Stomach (tissue), 9 donors: Measurements from ENCODE around the gene NDUFA8. TPM values are rescaled to one million over a fixed set of nuclear protein-coding genes. Genes with fewer than 3 reads are reported as not detected.

Experiments used
- DNase-seq, 2 donors: peaks; one replicate each; pipeline versions ENCODE4 v3.0.0 to v3.0.0-alpha.2; 2013 to 2019
- H3K27ac ChIP-seq, 5 donors: fragments of 200-600 bp in 4 of 5; sonication (generic) in 4 of 5; one replicate each; pipeline ENCODE4 v1.5.1; 2013 to 2019; ENCODE audit warnings: mild to moderate bottlenecking in 1 of 5, moderate library complexity in 1 of 5
- H3K27me3 ChIP-seq, 3 donors: fragments of 200-600 bp; sonication (generic); one replicate each; pipeline ENCODE4 v1.5.1; 2017 to 2019; ENCODE audit warnings: mixed run types in 1 of 3
- H3K36me3 ChIP-seq, 4 donors: fragments of 200-600 bp; sonication (generic); 1 replicate in 3 of 4; 2 replicates in 1 of 4; pipeline ENCODE4 v1.5.1; 2016 to 2019
- H3K4me1 ChIP-seq, 4 donors: fragments of 200-600 bp; sonication (generic); one replicate each; pipeline ENCODE4 v1.5.1; 2016 to 2019
- H3K4me3 ChIP-seq, 4 donors: fragments of 200-600 bp; sonication (generic) in 3 of 4; one replicate each; pipeline ENCODE4 v1.5.1; 2016 to 2019; ENCODE audit warnings: mild to moderate bottlenecking in 1 of 4
- H3K9me3 ChIP-seq, 4 donors: fragments of 200-600 bp; sonication (generic); one replicate each; pipeline ENCODE4 v1.5.1; 2016 to 2019
- EP300 ChIP-seq: sonication (generic); formaldehyde crosslinking; IDR thresholded peaks from one replicate; pipeline ENCODE4 v1.6.1; 2017; ENCODE audit warnings: antibody characterized with exemption
- POLR2A ChIP-seq, 4 donors: fragments of 450-650 bp; IDR thresholded peaks; one replicate each; pipeline ENCODE4 v1.6.1; 2016; ENCODE audit warnings: antibody characterized with exemption in 4 of 4, control low read depth in 2 of 4, mild to moderate bottlenecking in 1 of 4, moderate library complexity in 1 of 4
- POLR2AphosphoS5 ChIP-seq, 3 donors: sonication (generic); formaldehyde crosslinking; IDR thresholded peaks; one replicate each; pipeline ENCODE4 v1.6.1; 2016; ENCODE audit warnings: antibody characterized with exemption in 3 of 3
- WGBS, 5 donors: extraction: QIAGEN DNeasy Blood & Tissue Kit in 3 of 5; methylation state at CpG; one replicate each; pipeline versions ENCODE4 v1.1.5 to v1.1.7; 2013 to 2018; 5-methylcytosine and 5-hydroxymethylcytosine counted together
- intact Hi-C: fragments of 100-400 bp; cut with DNase I; formaldehyde crosslinking; loops from one replicate; pipeline ENCODE4 v1.15.1; 2023; ENCODE audit warnings: low total_unique reads
- polyA plus RNA-seq, 3 donors: library from polyadenylated mRNA; stranded (reverse); fragments of 200-250 nt; gene quantifications; one replicate each; pipeline ENCODE4 v1.2.3, GENCODE V29; 2013
- total RNA-seq, 5 donors: library from RNA; depleted of rRNA; stranded (reverse); fragments of >200 nt; gene quantifications; one replicate each; pipeline versions ENCODE4 v1.1.0 to v1.2.3, GENCODE V29; 2014 to 2016
- TF ChIP-seq, protein P1 (sequence below), 7 experiments: fragments of 450-650 bp in 4 of 7; fragments of 200-600 bp in 3 of 7; sonication (generic) in 3 of 7; IDR thresholded peaks; one replicate each; pipeline ENCODE4 v1.5.1; 2016 to 2019; ENCODE audit warnings: antibody characterized with exemption in 7 of 7, control low read depth in 2 of 7, mild to moderate bottlenecking in 1 of 7
- donor health status: healthy with polysubstance abuse.
- donor health status: Bipolar disorder and iron deficiency.
- donor health status: healthy.

The NDUFA8 gene
- total and polyA plus RNA-seq, 8 donors = 10.5 to 130 (median 53.3) TPM

DNA sequence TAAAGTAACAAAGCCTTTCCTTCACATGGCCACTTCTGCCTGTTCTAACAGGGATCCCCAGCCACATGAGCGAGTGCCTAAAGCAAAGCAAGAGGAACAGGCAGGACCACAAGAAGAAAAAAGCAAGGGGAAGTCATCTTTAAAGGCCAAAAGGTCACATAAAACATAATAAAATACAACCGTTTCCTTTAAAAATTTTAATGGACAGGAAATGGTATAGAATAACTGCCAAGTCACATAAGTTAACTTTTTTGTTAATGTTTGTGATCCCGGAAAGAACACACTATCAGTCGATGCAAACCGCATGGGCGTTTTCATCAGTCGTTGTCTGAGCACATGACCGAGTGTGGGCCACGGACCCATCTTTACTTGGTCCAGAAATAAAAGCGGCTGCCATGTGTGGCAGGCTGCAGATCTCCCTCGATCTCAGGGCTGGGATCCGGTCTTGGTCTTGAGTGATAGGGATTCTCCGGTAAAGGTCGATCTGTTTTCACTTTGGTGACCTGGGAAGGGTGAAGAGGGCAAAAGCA lies 15.6 kb downstream of the NDUFA8 start:
- H3K27ac ChIP-seq = peak overlapping the region in 3 of 5 donors; percentile 9 to 43 (median 30)
- TF ChIP-seq POLR2A (IDR thresholded peaks at IDR 0.05) (no peak), EP300 (no peak), POLR2AphosphoS5 (IDR thresholded peaks at IDR 0.05) (no peak)
- TF ChIP-seq, protein P1, sequence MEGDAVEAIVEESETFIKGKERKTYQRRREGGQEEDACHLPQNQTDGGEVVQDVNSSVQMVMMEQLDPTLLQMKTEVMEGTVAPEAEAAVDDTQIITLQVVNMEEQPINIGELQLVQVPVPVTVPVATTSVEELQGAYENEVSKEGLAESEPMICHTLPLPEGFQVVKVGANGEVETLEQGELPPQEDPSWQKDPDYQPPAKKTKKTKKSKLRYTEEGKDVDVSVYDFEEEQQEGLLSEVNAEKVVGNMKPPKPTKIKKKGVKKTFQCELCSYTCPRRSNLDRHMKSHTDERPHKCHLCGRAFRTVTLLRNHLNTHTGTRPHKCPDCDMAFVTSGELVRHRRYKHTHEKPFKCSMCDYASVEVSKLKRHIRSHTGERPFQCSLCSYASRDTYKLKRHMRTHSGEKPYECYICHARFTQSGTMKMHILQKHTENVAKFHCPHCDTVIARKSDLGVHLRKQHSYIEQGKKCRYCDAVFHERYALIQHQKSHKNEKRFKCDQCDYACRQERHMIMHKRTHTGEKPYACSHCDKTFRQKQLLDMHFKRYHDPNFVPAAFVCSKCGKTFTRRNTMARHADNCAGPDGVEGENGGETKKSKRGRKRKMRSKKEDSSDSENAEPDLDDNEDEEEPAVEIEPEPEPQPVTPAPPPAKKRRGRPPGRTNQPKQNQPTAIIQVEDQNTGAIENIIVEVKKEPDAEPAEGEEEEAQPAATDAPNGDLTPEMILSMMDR (IDR thresholded peaks at IDR 0.05) = no peak
- H3K4me3 ChIP-seq = no peak overlapping the region
- intact Hi-C loops = no loop called here
- DNase-seq = no peak
- peaks cover 39 to 74% (median 69%) of the 10 kb centered on the region in 4 donors for H3K36me3 ChIP-seq
- peaks cover 4 to 39% (median 25%) of the 10 kb centered on the region in 4 donors for H3K4me1 ChIP-seq
- WGBS, 5 donors = 76 to 79% (median 78%) methylated on average over 14 of the region's 14 CpGs
- H3K9me3 ChIP-seq = no peaks in the 10 kb centered on the region
- no peaks in the 10 kb centered on the region for H3K27me3 ChIP-seq

DNA sequence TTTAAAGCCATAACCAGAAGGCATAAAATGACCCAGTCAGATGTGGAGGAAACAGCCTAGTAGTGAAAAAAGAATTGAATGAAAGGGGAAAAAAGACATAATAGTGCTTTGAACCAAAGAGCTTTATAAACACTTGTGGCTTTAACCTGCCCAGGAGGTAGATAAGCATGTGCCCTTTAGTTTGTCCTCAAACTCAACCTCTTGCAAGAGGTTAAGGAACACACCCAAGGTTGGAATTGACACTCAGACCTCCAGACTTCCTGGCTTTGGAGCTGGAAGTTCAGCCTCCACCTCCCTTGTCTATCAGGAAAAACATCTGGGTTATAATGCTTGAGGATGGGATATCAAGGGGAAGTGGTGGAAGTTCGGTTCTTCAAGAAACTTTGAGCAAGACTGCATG lies 16.3 kb downstream of the NDUFA8 start:
- TF ChIP-seq POLR2A (IDR thresholded peaks at IDR 0.05) (no peak), POLR2AphosphoS5 (IDR thresholded peaks at IDR 0.05) (peak in 1 of 3 donors; percentile 37)
- TF ChIP-seq, protein P1 (IDR thresholded peaks at IDR 0.05) = no peak

DNA sequence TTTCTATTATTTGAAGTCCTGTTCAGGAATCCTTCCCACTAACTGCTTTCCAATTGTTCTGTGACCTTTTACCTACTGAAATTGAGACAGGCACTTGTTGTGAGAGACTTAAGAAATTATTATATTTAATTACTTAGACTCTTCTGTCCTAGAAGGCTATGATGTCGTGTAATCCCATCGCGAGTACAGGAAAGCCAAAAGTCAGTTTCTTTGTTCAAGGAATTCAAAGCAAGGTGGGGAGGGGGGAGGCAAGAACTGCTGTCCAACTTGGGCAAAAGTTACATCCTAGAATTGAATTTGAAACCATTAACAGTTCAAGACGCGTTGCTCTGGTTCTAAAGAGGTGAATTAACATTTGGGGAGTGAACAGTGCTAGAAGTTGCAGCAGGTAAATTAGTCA lies 17.9 kb downstream of the NDUFA8 start:
- peaks cover 32 to 51% (median 47%) of the 10 kb centered on the region in 4 donors for H3K36me3 ChIP-seq
- TF ChIP-seq POLR2AphosphoS5 (IDR thresholded peaks at IDR 0.05) = no peak
- TF ChIP-seq, protein P1 (IDR thresholded peaks at IDR 0.05) = no peak
- TF ChIP-seq POLR2A (IDR thresholded peaks at IDR 0.05) = no peak
- TF ChIP-seq EP300 = no peak
- peaks cover 4 to 39% (median 25%) of the 10 kb centered on the region in 4 donors for H3K4me1 ChIP-seq
- no peak overlapping the region for H3K4me3 ChIP-seq
- H3K27me3 ChIP-seq = no peaks in the 10 kb centered on the region
- H3K27ac ChIP-seq = peak overlapping the region in 2 of 5 donors; percentile 1 to 35
- no peaks in the 10 kb centered on the region for H3K9me3 ChIP-seq
- 79 to 87% (median 84%) methylated on average over 5 of the region's 5 CpGs for WGBS, 5 donors
- no peak for DNase-seq
- intact Hi-C loops = no loop called here

More for the DNA sequence above, 16.3 kb downstream of the NDUFA8 start:
- Histone ChIP-seq H3K27me3 (no peaks in the 10 kb centered on the region), H3K4me1 (peaks cover 4 to 39% (median 25%) of the 10 kb centered on the region in 4 donors), H3K27ac (peak overlapping the region in 3 of 5 donors; percentile 9 to 43 (median 30)), H3K4me3 (no peak overlapping the region), H3K9me3 (no peaks in the 10 kb centered on the region), H3K36me3 (peaks cover 39 to 67% (median 63%) of the 10 kb centered on the region in 4 donors)
- intact Hi-C loops = no loop called here
- WGBS, 5 donors = 39 to 85% (median 43%) methylated on average over 1 of the region's 1 CpG
- peak in 1 of 2 donors; percentile 31 for DNase-seq

DNA sequence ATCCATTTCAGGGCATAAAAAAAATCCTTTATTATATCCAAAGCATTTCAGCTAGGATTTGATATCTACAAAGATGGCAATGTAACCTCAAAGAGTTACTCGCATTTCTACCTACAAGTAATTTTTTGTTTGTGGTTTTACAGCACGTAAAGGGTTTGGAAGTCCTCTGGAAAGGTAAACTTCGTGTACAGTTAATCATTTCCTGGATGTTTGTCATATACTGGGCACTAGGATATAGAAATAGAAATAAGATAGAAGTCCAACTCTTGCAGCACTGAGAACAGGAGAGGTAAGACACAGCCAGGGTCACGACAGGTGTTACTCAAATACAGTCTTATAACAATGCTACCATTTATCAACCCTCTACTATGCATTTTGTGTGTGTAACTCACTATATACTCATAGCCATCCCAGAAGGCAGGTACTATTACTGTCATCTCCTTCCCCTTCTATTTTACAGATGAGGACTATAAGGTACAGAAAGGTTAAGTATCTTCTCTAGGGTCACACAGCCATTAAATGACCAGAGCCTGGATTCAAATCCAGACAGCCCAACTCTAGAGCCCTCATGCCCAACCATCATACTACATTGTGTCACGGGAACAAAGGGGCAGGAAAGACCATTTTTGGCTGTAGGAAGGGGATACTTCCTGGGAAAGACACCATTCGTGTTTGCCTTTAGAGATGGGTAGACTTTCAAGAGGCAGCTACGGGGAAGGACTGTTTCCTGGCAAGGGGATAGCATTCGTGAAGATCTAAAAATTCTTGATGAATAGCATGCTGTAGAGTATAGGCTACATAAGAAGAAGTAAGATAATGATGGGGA lies 19.0 kb downstream of the NDUFA8 start:
- Histone ChIP-seq H3K27ac (peak overlapping the region in 2 of 5 donors; percentile 1 to 35), H3K4me3 (no peak overlapping the region), H3K27me3 (no peaks in the 10 kb centered on the region), H3K9me3 (no peaks in the 10 kb centered on the region), H3K4me1 (peaks cover 4 to 39% (median 25%) of the 10 kb centered on the region in 4 donors), H3K36me3 (peaks cover 25 to 40% (median 36%) of the 10 kb centered on the region in 4 donors)
- intact Hi-C loops = no loop called here
- WGBS, 5 donors = 49 to 66% (median 63%) methylated on average over 8 of the region's 8 CpGs
- DNase-seq = peak in 1 of 2 donors; percentile 55
- TF ChIP-seq POLR2AphosphoS5 (IDR thresholded peaks at IDR 0.05) = no peak
